HG02943 (cell line): Measurements from ENCODE around the gene OR5AN1.
"Not testable (repeated sequence)": the region's sequence is repeated elsewhere in the genome, so short reads cannot be mapped to it uniquely, and the experiment has no call there.

ENCODE experiments used
- ATAC-seq: cut with Tn5 transposase; IDR thresholded peaks from one replicate; pipeline ENCODE4 v1.9.1; 2021; ENCODE audit warnings: mild to moderate bottlenecking, low read depth, moderate library complexity; ENCODE audit not compliant: unreplicated experiment

The OR5AN1 gene, protein sequence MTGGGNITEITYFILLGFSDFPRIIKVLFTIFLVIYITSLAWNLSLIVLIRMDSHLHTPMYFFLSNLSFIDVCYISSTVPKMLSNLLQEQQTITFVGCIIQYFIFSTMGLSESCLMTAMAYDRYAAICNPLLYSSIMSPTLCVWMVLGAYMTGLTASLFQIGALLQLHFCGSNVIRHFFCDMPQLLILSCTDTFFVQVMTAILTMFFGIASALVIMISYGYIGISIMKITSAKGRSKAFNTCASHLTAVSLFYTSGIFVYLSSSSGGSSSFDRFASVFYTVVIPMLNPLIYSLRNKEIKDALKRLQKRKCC

DNA sequence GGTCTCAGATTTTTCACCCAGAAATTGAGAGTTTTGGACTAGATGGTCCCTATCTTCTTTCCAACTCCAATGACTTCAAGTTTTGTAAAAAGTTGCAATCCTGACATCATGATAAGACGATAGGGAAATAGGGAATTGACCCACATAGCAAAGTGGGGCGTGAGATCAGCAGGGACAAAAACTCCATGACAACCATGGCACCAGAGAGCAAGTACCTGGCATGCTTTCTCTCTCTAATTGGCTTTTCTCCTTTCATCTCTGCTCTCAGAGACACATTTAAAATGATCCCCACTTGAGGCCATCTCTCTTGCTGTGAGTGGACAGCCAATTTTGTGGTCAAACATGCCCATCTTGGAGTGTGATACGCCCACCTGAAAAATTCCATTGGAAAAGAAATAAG is at the start of gene OR5AN1:
Gene OR5AN1, plus strand, starts transcription at position 301 of the 400 bp plus-strand sequence. CDS start 5,564 bp downstream, outside the sequence.
- ATAC-seq = no peak

DNA sequence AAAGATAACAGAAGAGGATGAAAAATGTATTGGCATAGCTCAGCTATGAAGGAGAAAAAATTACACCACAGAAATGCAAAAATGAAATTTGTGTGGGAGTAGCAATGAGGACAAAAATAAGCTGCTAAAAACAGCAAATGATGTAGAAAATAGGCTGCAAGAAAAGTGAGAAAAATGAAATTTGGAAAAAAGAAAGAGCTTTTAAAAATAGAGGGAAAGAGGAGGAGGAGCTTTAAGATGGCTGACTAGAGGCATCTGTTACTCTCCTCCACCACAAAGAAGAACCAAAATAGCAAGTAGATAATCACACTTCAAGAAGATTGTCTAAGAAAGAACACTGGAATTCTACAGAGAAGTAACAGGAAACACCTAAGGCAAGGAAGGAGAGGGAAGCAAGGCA is 23.7 kb upstream of the OR5AN1 start:
- no peak for ATAC-seq

DNA sequence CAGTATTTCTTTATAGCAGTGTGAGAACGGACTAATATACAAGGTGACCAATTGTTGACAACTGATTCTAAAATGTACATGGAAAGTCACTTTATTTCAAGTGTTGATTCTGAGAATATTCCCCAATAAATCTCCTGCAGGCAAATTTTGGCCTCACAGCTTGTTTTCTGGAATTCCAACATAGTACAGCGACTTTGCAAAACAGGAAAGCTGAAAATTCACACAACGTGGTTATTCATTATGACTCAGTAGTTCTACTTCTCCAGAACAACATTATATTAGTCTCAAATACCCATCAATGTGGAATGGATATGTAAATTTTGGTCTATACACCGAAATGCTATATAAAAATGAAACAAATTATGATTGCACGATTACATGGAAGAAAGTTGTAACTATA is 22.5 kb upstream of the OR5AN1 start:
- no peak for ATAC-seq

GRCh38 chr11:59336931-59337330 is 21.8 kb upstream of the OR5AN1 start:
- ATAC-seq = no peak

DNA sequence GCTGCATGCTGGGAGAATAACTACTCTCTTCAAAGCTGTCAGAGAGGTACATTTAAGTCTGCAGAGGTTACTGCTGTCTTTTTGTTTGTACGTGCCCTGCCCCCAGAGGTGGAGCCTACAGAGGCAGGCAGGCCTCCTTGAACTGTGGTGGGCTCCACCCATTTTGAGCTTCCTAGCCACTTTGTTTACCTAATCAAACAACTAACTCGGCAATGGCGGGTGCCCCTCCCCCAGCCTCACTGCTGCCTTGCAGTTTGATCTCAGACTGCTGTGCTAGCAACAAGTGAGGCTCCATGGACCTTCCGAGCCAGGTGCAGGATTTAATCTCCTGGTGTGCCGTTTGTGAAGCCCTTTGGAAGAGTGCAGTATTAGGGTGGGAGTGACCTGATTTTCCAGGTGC is 9.0 kb upstream of the OR5AN1 start:
- ATAC-seq = not testable (repeated sequence)

- ATAC-seq = no peak
Observed at GRCh38 chr11:59355226-59355625, 3.5 kb upstream of the OR5AN1 start.

DNA sequence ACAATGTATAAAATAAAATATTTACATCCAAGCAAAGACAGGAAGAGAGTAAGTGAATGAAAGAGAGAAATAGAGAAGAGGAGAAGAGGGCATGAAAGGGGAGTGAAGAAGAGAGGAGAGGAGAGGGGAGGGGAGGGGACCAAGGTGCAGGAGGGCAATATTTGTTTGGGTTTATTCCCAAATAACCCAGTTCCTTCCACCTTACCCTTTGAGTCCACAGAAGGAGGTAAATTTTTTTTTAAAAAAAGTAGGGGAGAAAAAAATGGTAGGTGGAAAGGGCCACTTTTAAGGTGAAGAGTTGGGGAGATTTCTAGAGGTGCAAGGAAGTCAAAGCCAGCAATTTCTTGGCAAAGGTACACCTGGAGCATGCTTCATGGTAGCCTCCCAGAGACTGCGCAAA is 2.1 kb upstream of the OR5AN1 start:
- no peak for ATAC-seq

GRCh38 chr11:59358020-59358419 is 675 bp upstream of the OR5AN1 start:
- no peak for ATAC-seq

- ATAC-seq = no peak
Observed at GRCh38 chr11:59365232-59366018, 6.7 kb downstream of the OR5AN1 start.

DNA sequence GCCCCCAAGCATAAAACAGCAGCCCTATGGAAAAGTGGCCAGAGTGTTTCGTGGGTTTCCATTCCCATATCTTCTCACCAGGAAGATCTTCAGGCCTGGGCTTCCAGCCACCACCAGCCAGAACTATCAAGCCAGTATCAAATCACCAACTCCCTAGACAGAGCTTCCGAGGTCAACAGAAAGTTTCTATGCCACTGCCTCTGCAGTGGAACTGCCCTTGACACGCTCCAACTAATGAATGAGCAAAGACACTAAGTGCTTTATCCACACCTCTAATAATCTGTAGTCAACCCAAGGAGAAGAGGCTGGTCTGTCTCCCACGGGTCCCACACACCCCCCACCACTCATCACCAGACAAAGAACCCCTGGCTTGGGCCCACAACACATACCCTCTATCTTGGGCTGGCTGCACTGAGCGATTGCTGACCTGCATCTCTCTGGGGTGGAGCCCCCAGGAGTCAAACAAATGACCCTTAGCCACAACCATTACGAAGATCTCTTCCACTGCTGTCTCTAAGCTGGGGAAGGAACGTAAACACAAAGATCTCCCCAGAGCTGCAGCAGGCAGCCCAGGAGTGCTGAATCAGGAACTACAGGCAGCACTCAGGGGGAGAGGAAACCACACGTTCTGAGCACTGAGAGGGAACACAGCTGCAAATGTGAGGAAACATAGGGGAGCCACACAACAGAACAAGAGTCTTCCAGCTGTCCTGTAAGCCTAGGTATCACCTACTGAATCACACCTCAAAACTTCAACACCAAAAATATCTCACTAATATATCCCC is 9.7 kb downstream of the OR5AN1 start:
- ATAC-seq = no peak

- not testable (repeated sequence) for ATAC-seq
Observed at GRCh38 chr11:59372324-59372723, 13.6 kb downstream of the OR5AN1 start.

GRCh38 chr11:59380263-59381059 is 21.8 kb downstream of the OR5AN1 start:
- no peak for ATAC-seq

DNA sequence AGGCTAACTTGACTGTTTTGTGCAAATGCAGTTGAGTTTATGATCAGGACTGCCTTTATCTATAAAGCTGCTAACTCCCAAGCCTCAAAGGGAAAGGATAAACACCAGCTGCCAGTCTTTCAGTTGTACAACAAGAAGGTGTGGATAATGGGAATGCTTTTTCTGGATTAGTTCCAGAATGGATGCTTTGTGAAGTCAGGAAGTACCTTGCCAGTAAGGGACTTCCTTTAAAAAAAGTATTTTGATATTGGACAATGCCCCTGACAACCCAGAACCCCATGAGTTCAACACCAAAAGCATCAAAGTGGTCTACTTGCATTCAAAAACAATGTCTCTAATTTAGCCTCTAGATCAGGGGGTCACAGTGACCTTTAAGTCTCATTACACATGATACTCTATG is 35.5 kb downstream of the OR5AN1 start:
- ATAC-seq = no peak

GRCh38 chr11:59400461-59401261 is 42.0 kb downstream of the OR5AN1 start:
- no peak for ATAC-seq

- no peak for ATAC-seq
Observed at GRCh38 chr11:59401262-59401552, 42.5 kb downstream of the OR5AN1 start.

DNA sequence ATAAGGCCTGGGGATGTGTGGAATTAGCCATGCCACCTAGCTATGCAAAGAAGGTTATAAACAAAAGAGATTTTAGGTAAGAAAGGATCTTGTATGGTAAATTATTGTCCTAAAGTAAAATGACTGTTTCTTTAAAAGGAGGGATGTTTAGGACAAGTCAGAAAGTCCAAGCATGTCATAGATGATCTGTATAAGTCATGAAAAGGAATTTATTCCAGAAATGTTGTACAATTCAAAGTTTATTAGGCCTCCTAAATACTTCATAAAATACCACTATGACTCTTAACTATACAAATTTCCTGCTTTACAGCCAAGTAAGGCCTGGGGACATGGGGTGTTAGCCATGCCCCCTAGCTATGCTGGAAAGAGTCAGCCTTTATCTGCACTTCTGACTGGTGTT is 44.9 kb downstream of the OR5AN1 start:
- ATAC-seq = no peak

GRCh38 chr11:59413646-59414045 is 55.0 kb downstream of the OR5AN1 start:
- no peak for ATAC-seq

GRCh38 chr11:59415111-59415510 is 56.4 kb downstream of the OR5AN1 start:
- no peak for ATAC-seq

DNA sequence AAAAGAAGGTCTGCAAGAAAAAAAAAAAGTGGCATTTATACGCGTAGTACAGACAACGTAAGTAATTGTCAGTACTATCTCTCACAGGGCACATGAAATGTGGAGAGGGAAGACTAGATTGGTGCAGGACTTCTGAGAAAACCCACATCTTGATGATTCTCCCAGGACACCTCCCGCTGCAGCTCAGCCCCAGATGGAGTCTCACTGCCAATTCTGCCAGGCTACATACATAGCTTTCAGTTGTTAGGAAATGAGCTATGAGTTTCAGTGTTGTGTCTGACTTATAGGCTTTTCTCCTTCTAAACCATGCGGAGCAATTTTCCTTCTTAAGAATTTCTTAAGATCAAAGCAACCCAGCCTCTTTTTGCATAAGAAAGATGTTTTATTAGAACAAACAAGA is 57.9 kb downstream of the OR5AN1 start:
- ATAC-seq = no peak

DNA sequence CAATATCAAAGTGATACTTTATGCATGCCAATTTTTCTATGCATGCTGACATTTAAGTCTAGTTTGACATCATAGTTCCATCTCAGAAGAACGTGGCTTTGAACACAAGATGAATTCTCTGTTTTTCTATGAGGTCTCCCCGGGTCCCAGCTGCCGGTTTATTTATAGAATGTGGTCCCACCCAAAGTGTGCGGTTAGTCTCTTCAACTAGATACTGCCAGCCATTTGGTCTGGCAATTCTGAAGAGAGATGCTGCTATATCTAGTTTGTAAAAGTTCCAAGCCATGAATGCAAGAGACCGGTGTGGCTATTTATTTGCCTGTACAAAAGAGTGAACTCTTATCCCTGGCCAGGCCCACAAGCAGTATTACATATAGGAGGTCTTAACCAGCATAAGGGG is 58.3 kb downstream of the OR5AN1 start:
- ATAC-seq = no peak
